CD4-positive, alpha-beta T cell (primary cell): ENCODE measurements around the gene N4BP2. TPM values are rescaled to one million over a fixed set of nuclear protein-coding genes. Genes with fewer than 3 reads are reported as not detected.

ENCODE experiments used
- ATAC-seq: fragments of 200-7000 bp; cut with Tn5 transposase; one replicate; pipeline ENCODE4 v1.10.0; 2022; ENCODE audit warnings: mild to moderate bottlenecking; ENCODE audit not compliant: poor library complexity
- CTCF ChIA-PET: fragments of 350-600 bp; sonication (Branson Sonifier 250); formaldehyde crosslinking; loops from one replicate; lab custom pipeline; 2021; ENCODE audit warnings: antibody characterized with exemption, inconsistent platforms; lab: Charles Lee
- POLR2A ChIA-PET: fragments of 350-600 bp; sonication (Branson Sonifier 250); formaldehyde crosslinking; loops from one replicate; lab custom pipeline; 2021; ENCODE audit warnings: antibody characterized with exemption, inconsistent platforms; lab: Charles Lee
- DNase-seq, 14 experiments: peaks; one replicate each; pipeline ENCODE4 v3.0.0-alpha.2; 2013 to 2020; ENCODE audit warnings: mixed read lengths in 2 of 14
- H3K27ac ChIP-seq, 2 donors: one replicate each; pipeline versions ENCODE4 v1.5.1 to v1.7.0; 2013; ENCODE audit warnings: low read length in 2 of 2, low read depth in 1 of 2, mild to moderate bottlenecking in 1 of 2
- H3K27me3 ChIP-seq, 2 experiments: 1 replicate in 1 of 2; 2 replicates in 1 of 2; pipeline versions ENCODE4 v1.6.1 to v1.7.0; 2013; ENCODE audit warnings: low read length in 2 of 2, control low read depth in 1 of 2, mild to moderate bottlenecking in 1 of 2, moderate library complexity in 1 of 2; ENCODE audit not compliant: insufficient read depth in 2 of 2, control insufficient read depth in 1 of 2
- H3K36me3 ChIP-seq: one replicate; pipeline ENCODE4 v1.6.1; 2013; ENCODE audit warnings: low read length, control low read depth; ENCODE audit not compliant: insufficient read depth
- H3K4me1 ChIP-seq: one replicate; pipeline ENCODE4 v1.6.1; 2013; ENCODE audit warnings: low read length, control low read depth; ENCODE audit not compliant: insufficient read depth
- H3K4me3 ChIP-seq: one replicate; pipeline ENCODE4 v1.5.1; 2013; ENCODE audit warnings: mild to moderate bottlenecking, low read length, moderate library complexity
- H3K9me3 ChIP-seq, 2 experiments: 1 replicate in 1 of 2; 2 replicates in 1 of 2; pipeline versions ENCODE4 v1.6.1 to v1.7.0; 2013; ENCODE audit warnings: low read length in 2 of 2, mild to moderate bottlenecking in 2 of 2, control low read depth in 1 of 2, moderate library complexity in 1 of 2; ENCODE audit not compliant: control insufficient read depth in 1 of 2, insufficient read depth in 1 of 2
- H3K27ac Mint-ChIP-seq: one replicate; pipeline ENCODE4 v1.8.0; 2020; ENCODE audit warnings: mixed read lengths
- H3K27me3 Mint-ChIP-seq: one replicate; pipeline ENCODE4 v1.8.0; 2021; ENCODE audit warnings: mixed read lengths
- H3K36me3 Mint-ChIP-seq: one replicate; pipeline ENCODE4 v1.8.0; 2021; ENCODE audit warnings: low read depth, mixed read lengths
- H3K4me1 Mint-ChIP-seq: one replicate; pipeline ENCODE4 v1.8.0; 2021; ENCODE audit warnings: low read depth, mixed read lengths
- H3K4me3 Mint-ChIP-seq: one replicate; pipeline ENCODE4 v1.8.0; 2020; ENCODE audit warnings: mild to moderate bottlenecking, mixed read lengths
- H3K9me3 Mint-ChIP-seq: one replicate; pipeline ENCODE4 v1.8.0; 2020; ENCODE audit warnings: mixed read lengths
- CTCF ChIP-seq: fragments of 200-600 bp; IDR thresholded peaks from one replicate; pipeline ENCODE4 v1.8.0; 2022; ENCODE audit warnings: antibody characterized with exemption, mild to moderate bottlenecking
- intact Hi-C, 2 experiments: fragments of 100-400 bp; cut with DNase I in 1 of 2; cut with micrococcal nuclease in 1 of 2; formaldehyde crosslinking; loops; one replicate each; pipeline versions ENCODE4 v1.15.1 to v1.9.0; 2023 to 2025; cut with DNase I, micrococcal nuclease
- total RNA-seq, 174 experiments: library from RNA in 2 of 174; stranded (reverse) in 2 of 174; gene quantifications; one replicate each; pipeline ENCODE4 v1.2.3 and lab custom pipeline; 2021 to 2026

The N4BP2 gene
- total RNA-seq, 2 experiments from 2014 or later: 21.7 to 25.2 TPM

- intact Hi-C loops: loop anchor here in 1 of 2 experiments (10.0 kb wide), 1 partner anchor 381 kb away; no protein-coding TSS in a partner anchor
- peak in 2 of 14 experiments; percentile 26 to 35 for DNase-seq
These were observed 116.8 kb downstream of the N4BP2 start for GRCh38 chr4:40173470-40173875.

DNA sequence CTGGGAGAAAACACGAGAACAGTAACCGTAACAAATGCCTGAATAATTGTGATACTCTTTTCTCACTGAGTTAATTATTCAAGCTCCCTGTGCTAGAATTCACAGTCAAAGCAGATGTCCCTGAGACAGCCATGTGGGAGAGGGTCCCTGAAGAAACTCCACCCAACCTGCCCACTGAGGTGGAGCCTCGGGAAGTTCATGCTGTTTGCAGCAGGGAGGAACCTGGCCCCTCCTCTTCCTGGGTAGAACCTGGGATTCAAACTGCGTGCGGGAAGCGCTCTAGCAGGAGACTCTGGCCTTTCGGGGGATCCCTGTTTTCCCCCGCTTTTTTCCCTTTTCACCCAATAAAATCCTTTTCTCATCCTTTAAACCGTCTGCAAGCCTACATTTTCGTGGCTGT, 120.0 kb downstream of the N4BP2 start:
- no peak overlapping the region for H3K4me3 Mint-ChIP-seq
- no peaks in the 10 kb centered on the region for H3K36me3 Mint-ChIP-seq
- H3K27me3 Mint-ChIP-seq: no peaks in the 10 kb centered on the region
- Histone ChIP-seq H3K36me3 (no peaks in the 10 kb centered on the region), H3K27me3 (no peaks in the 10 kb centered on the region), H3K27ac (no peak overlapping the region), H3K9me3 (no peaks in the 10 kb centered on the region), H3K4me1 (peaks cover 10% of the 10 kb centered on the region), H3K4me3 (no peak overlapping the region)
- H3K4me1 Mint-ChIP-seq: peaks cover 14% of the 10 kb centered on the region
- intact Hi-C loops: loop anchor here in 1 of 2 experiments (10.0 kb wide), 1 partner anchor 378 kb away; no protein-coding TSS in a partner anchor
- TF ChIP-seq CTCF: no peak
- H3K27ac Mint-ChIP-seq: no peak overlapping the region
- H3K9me3 Mint-ChIP-seq: no peaks in the 10 kb centered on the region
- ChIA-PET POLR2A (no interaction called here), CTCF (no interaction called here)
- ATAC-seq (no peak), DNase-seq (no peak)

More at GRCh38 chr4:40173470-40173875, 116.8 kb downstream of the N4BP2 start:
- ATAC-seq: no peak
- Histone ChIP-seq H3K27me3 (no peaks in the 10 kb centered on the region), H3K9me3 (no peaks in the 10 kb centered on the region), H3K36me3 (no peaks in the 10 kb centered on the region), H3K4me1 (peaks cover 10% of the 10 kb centered on the region), H3K4me3 (no peak overlapping the region), H3K27ac (no peak overlapping the region)
- CTCF ChIA-PET: no interaction called here
- Mint-ChIP-seq H3K27ac (peak overlapping the region; percentile 43), H3K27me3 (no peaks in the 10 kb centered on the region), H3K9me3 (no peaks in the 10 kb centered on the region), H3K36me3 (no peaks in the 10 kb centered on the region), H3K4me1 (peaks cover 19% of the 10 kb centered on the region), H3K4me3 (peak overlapping the region; percentile 43)
- POLR2A ChIA-PET: interaction anchor here (0.9 kb wide), 1 partner anchor 16 kb away, joined by 3 read pairs; no protein-coding TSS in a partner anchor
- TF ChIP-seq CTCF: no peak

GRCh38 chr4:40177591-40177990, 120.9 kb downstream of the N4BP2 start:
- DNase-seq (no peak), ATAC-seq (no peak)
- H3K9me3 Mint-ChIP-seq: no peaks in the 10 kb centered on the region
- no peaks in the 10 kb centered on the region for H3K27me3 ChIP-seq
- no peak for TF ChIP-seq CTCF
- H3K4me1 Mint-ChIP-seq: peaks cover 19% of the 10 kb centered on the region
- no peaks in the 10 kb centered on the region for H3K36me3 Mint-ChIP-seq
- H3K9me3 ChIP-seq: no peaks in the 10 kb centered on the region
- no peak overlapping the region for H3K27ac ChIP-seq
- no peaks in the 10 kb centered on the region for H3K36me3 ChIP-seq
- CTCF ChIA-PET: no interaction called here
- intact Hi-C loops: loop anchor here in 1 of 2 experiments (10.0 kb wide), 1 partner anchor 377 kb away; no protein-coding TSS in a partner anchor
- no peak overlapping the region for H3K4me3 ChIP-seq
- POLR2A ChIA-PET: interaction anchor here (0.6 kb wide), 1 partner anchor 19 kb away, joined by 3 read pairs; no protein-coding TSS in a partner anchor
- no peak overlapping the region for H3K4me3 Mint-ChIP-seq
- H3K4me1 ChIP-seq: peaks cover 10% of the 10 kb centered on the region
- no peak overlapping the region for H3K27ac Mint-ChIP-seq
- H3K27me3 Mint-ChIP-seq: no peaks in the 10 kb centered on the region
